Bronchial epithelial cell (primary cell): ENCODE measurements around the gene CHURC1. TPM values are rescaled to one million over a fixed set of nuclear protein-coding genes. Genes with fewer than 3 reads are reported as not detected.

ENCODE experiments used
- DNase-seq: peaks from one replicate; pipeline ENCODE4 v3.0.0-alpha.2; 2010; ENCODE audit warnings: low read depth
- FAIRE-seq: peaks from 2 replicates; lab custom pipeline; 2011; peaks lifted over from hg19 to GRCh38; lab: Jason Lieb, UNC
- H3K27me3 ChIP-seq: 2 replicates; pipeline ENCODE4 v1.5.1; 2011; ENCODE audit warnings: low read length; ENCODE audit not compliant: control insufficient read depth, insufficient read depth
- H3K36me3 ChIP-seq: 2 replicates; pipeline ENCODE4 v1.5.1; 2011; ENCODE audit warnings: low read length; ENCODE audit not compliant: control insufficient read depth, insufficient read depth
- H3K4me3 ChIP-seq: 2 replicates; pipeline ENCODE4 v1.5.1; 2011; ENCODE audit warnings: mild to moderate bottlenecking, low read depth, low read length, control low read depth
- CTCF ChIP-seq: IDR thresholded peaks from 2 replicates; pipeline ENCODE4 v1.5.1; 2011; ENCODE audit warnings: mild to moderate bottlenecking, moderate library complexity, low read length, control low read depth, inconsistent platforms; ENCODE audit not compliant: insufficient read depth, severe bottlenecking
- total RNA-seq: library from RNA; depleted of rRNA; stranded (reverse); fragments of >200 nt; gene quantifications from 2 replicates; pipeline ENCODE4 v1.2.1, GENCODE V29; 2014

The CHURC1 gene
- total RNA-seq, 1 donor from 2014 or later, result 21.9 TPM

- Histone ChIP-seq H3K36me3 (peaks cover 1% of the 10 kb centered on the region), H3K4me3 (no peak overlapping the region), H3K27me3 (no peaks in the 10 kb centered on the region)
- FAIRE-seq (no peak), DNase-seq (no peak)
- TF ChIP-seq CTCF, result no peak
These were observed 40.4 kb downstream of the CHURC1 start for GRCh38 chr14:64954491-64955240.

GRCh38 chr14:64955297-64955696 is 41.0 kb downstream of the CHURC1 start:
- TF ChIP-seq CTCF, result no peak
- H3K4me3 ChIP-seq, result no peak overlapping the region
- H3K27me3 ChIP-seq, result no peaks in the 10 kb centered on the region
- peaks cover 1% of the 10 kb centered on the region for H3K36me3 ChIP-seq
- DNase-seq (no peak), FAIRE-seq (no peak)

- Histone ChIP-seq H3K4me3 (no peak overlapping the region), H3K27me3 (no peaks in the 10 kb centered on the region), H3K36me3 (peaks cover 1% of the 10 kb centered on the region)
- no peak for DNase-seq
- TF ChIP-seq CTCF, result no peak
- FAIRE-seq, result no peak
These were observed 42.6 kb downstream of the CHURC1 start for GRCh38 chr14:64956697-64957406.

GRCh38 chr14:64958201-64958600 is 43.9 kb downstream of the CHURC1 start:
- peaks cover 1% of the 10 kb centered on the region for H3K36me3 ChIP-seq
- no peak for TF ChIP-seq CTCF
- FAIRE-seq (no peak), DNase-seq (no peak)
- no peak overlapping the region for H3K4me3 ChIP-seq
- no peaks in the 10 kb centered on the region for H3K27me3 ChIP-seq

- TF ChIP-seq CTCF, result no peak
- Histone ChIP-seq H3K27me3 (no peaks in the 10 kb centered on the region), H3K4me3 (no peak overlapping the region), H3K36me3 (peaks cover 1% of the 10 kb centered on the region)
- DNase-seq (no peak), FAIRE-seq (no peak)
These were observed 44.5 kb downstream of the CHURC1 start for GRCh38 chr14:64958743-64959142.
